NB4 (cell line): ENCODE measurements around the gene LAS1L.

ENCODE experiments used
- CTCF ChIP-seq: IDR thresholded peaks from one replicate; pipeline ENCODE4 v1.5.1; 2012; ENCODE audit warnings: low read depth, low read length
- MYC ChIP-seq: IDR thresholded peaks from 2 replicates; pipeline ENCODE4 v1.6.1; 2011; ENCODE audit warnings: low read depth, low read length
- POLR2A ChIP-seq: IDR thresholded peaks from 2 replicates; pipeline ENCODE4 v1.6.1; 2011; ENCODE audit warnings: mild to moderate bottlenecking; ENCODE audit not compliant: insufficient read length; ENCODE audit errors: extremely low read depth

GRCh38 chrX:65576160-65576559 lies 41.6 kb upstream of the LAS1L start:
- TF ChIP-seq CTCF (no peak), MYC (no peak), POLR2A (no peak)
